Breast epithelium (tissue), 4 donors: ENCODE results near the gene GAL3ST3. TPM values are rescaled to one million over a fixed set of nuclear protein-coding genes. Genes with fewer than 3 reads are reported as not detected.
"Not testable (repeated sequence)": the region's sequence is repeated elsewhere in the genome, so short reads cannot be mapped to it uniquely, and the experiment has no call there.

Experiments
- DNase-seq, 2 donors: peaks; one replicate each; pipeline ENCODE4 v3.0.0-alpha.2; 2019; ENCODE audit warnings: low spot score in 2 of 2
- H3K27ac ChIP-seq, 2 donors: fragments of 200-600 bp; sonication (generic) in 1 of 2; one replicate each; pipeline ENCODE4 v1.5.1; 2016 to 2019; ENCODE audit warnings: mild to moderate bottlenecking in 1 of 2
- H3K27me3 ChIP-seq, 2 donors: fragments of 200-600 bp; sonication (generic) in 1 of 2; one replicate each; pipeline versions ENCODE4 v1.5.1 to v1.6.0; 2017 to 2019; ENCODE audit warnings: control low read depth in 1 of 2, mild to moderate bottlenecking in 1 of 2
- H3K36me3 ChIP-seq: fragments of 200-600 bp; one replicate; pipeline ENCODE4 v1.5.1; 2019
- H3K4me1 ChIP-seq, 2 donors: fragments of 200-600 bp; sonication (generic); one replicate each; pipeline ENCODE4 v1.5.1; 2016 to 2019; ENCODE audit warnings: control low read depth in 1 of 2
- H3K4me3 ChIP-seq, 3 donors: fragments of 200-600 bp; sonication (generic); 1 replicate in 2 of 3; 2 replicates in 1 of 3; pipeline ENCODE4 v1.5.1; 2016 to 2019; ENCODE audit warnings: mild to moderate bottlenecking in 3 of 3, moderate library complexity in 2 of 3
- H3K9me3 ChIP-seq, 2 donors: fragments of 200-600 bp; sonication (generic) in 1 of 2; one replicate each; pipeline ENCODE4 v1.5.1; 2016 to 2019; ENCODE audit warnings: control low read depth in 1 of 2
- CTCF ChIP-seq, 3 donors: fragments of 450-650 bp; IDR thresholded peaks; one replicate each; pipeline ENCODE4 v1.5.1; 2016 to 2017; ENCODE audit warnings: antibody characterized with exemption in 3 of 3, mild to moderate bottlenecking in 3 of 3, moderate library complexity in 3 of 3
- POLR2A ChIP-seq: fragments of 450-650 bp; IDR thresholded peaks from one replicate; pipeline ENCODE4 v1.6.1; 2016; ENCODE audit warnings: antibody characterized with exemption, mild to moderate bottlenecking, moderate library complexity
- POLR2AphosphoS5 ChIP-seq, 3 donors: sonication (generic); formaldehyde crosslinking; IDR thresholded peaks; one replicate each; pipeline ENCODE4 v1.6.1; 2017; ENCODE audit warnings: antibody characterized with exemption in 3 of 3
- intact Hi-C: fragments of 100-400 bp; cut with DNase I; formaldehyde crosslinking; loops from one replicate; pipeline ENCODE4 v1.15.1; 2023; ENCODE audit warnings: low total_unique reads
- total RNA-seq, 3 donors: library from RNA; depleted of rRNA; stranded (reverse); fragments of >200 nt; gene quantifications; one replicate each; pipeline ENCODE4 v1.1.0, GENCODE V29; 2016

GAL3ST3 gene
- total RNA-seq, 3 donors from 2014 or later = 0.29 TPM; not detected in 2

GRCh38 chr11:66036334-66036710 lies 12.6 kb downstream of the GAL3ST3 start:
- no peaks in the 10 kb centered on the region for H3K36me3 ChIP-seq
- H3K4me1 ChIP-seq = no peaks in the 10 kb centered on the region
- intact Hi-C loops = no loop called here
- no peaks in the 10 kb centered on the region for H3K9me3 ChIP-seq
- DNase-seq = no peak
- H3K27me3 ChIP-seq = no peaks in the 10 kb centered on the region
- no peak for TF ChIP-seq POLR2AphosphoS5 (IDR thresholded peaks at IDR 0.05)
- no peak for TF ChIP-seq POLR2A
- TF ChIP-seq CTCF (IDR thresholded peaks at IDR 0.05) = no peak
- no peak overlapping the region for H3K27ac ChIP-seq
- no peak overlapping the region for H3K4me3 ChIP-seq

- H3K4me1 ChIP-seq = no peaks in the 10 kb centered on the region
- H3K9me3 ChIP-seq = no peaks in the 10 kb centered on the region
- no peak overlapping the region for H3K27ac ChIP-seq
- intact Hi-C loops = no loop called here
- H3K27me3 ChIP-seq = no peaks in the 10 kb centered on the region
- no peak overlapping the region for H3K4me3 ChIP-seq
- no peaks in the 10 kb centered on the region for H3K36me3 ChIP-seq
- no peak for DNase-seq
- no peak for TF ChIP-seq POLR2AphosphoS5 (IDR thresholded peaks at IDR 0.05)
- no peak for TF ChIP-seq CTCF (IDR thresholded peaks at IDR 0.05)
- no peak for TF ChIP-seq POLR2A
These were observed 13.2 kb downstream of the GAL3ST3 start for GRCh38 chr11:66035653-66036333.

GRCh38 chr11:66032957-66033735 lies 15.8 kb downstream of the GAL3ST3 start:
- intact Hi-C loops = no loop called here
- TF ChIP-seq POLR2AphosphoS5 (IDR thresholded peaks at IDR 0.05) (no peak), POLR2A (no peak), CTCF (IDR thresholded peaks at IDR 0.05) (no peak)
- H3K9me3 ChIP-seq = no peaks in the 10 kb centered on the region
- H3K27me3 ChIP-seq = no peaks in the 10 kb centered on the region
- no peak overlapping the region for H3K27ac ChIP-seq
- H3K4me1 ChIP-seq = no peaks in the 10 kb centered on the region
- H3K36me3 ChIP-seq = no peaks in the 10 kb centered on the region
- DNase-seq = no peak
- no peak overlapping the region for H3K4me3 ChIP-seq

- DNase-seq = no peak
- intact Hi-C loops = no loop called here
- Histone ChIP-seq H3K27ac (no peak within 1 kb of the TSS), H3K9me3 (no peaks in the 10 kb centered on the region), H3K4me1 (no peaks in the 10 kb centered on the region), H3K36me3 (no peaks in the 10 kb centered on the region), H3K27me3 (peaks cover 0 to 7% of the 10 kb centered on the region in 2 donors), H3K4me3 (no peak within 1 kb of the TSS)
- no peak for TF ChIP-seq POLR2A
- no peak for TF ChIP-seq CTCF (IDR thresholded peaks at IDR 0.05)
- no peak for TF ChIP-seq POLR2AphosphoS5 (IDR thresholded peaks at IDR 0.05)
These were observed 22.9 kb downstream of the GAL3ST3 start, which contains the start of gene CATSPER1 for GRCh38 chr11:66026017-66026529. Gene CATSPER1, minus strand, starts transcription at chr11:66026479. Its CDS starts 100 bp downstream, at chr11:66026379.

GRCh38 chr11:66023186-66023440 lies 25.8 kb downstream of the GAL3ST3 start:
- H3K27me3 ChIP-seq, intact Hi-C loops, H3K27ac ChIP-seq, H3K4me3 ChIP-seq, DNase-seq, H3K9me3 ChIP-seq, H3K4me1 ChIP-seq, H3K36me3 ChIP-seq: not testable (repeated sequence)
